ENCODE results near the gene ZFP42. TPM values are rescaled to one million over a fixed set of nuclear protein-coding genes. Genes with fewer than 3 reads are reported as not detected.

Gene ZFP42
- total and polyA plus RNA-seq, 2 of the 8 experiments (the other 6 are each of a cell fraction or from before 2014, with no cell fraction given): 69.4 to 188 TPM

- DNase-seq (ENCODE audit: low read depth in 1 of 2, low spot score in 2 of 2): no peak
- CTCF ChIA-PET (ENCODE audit: partially characterized antibody): interaction anchor here (0.9 kb wide), 1 partner anchor 126 kb away, joined by 4 read pairs; no protein-coding TSS in a partner anchor
- Histone ChIP-seq H4K8ac (ENCODE audit: extremely low read depth, insufficient read depth, low read length) (no peak overlapping the region), H3K9me3 (ENCODE audit: insufficient read depth in 2 of 2, low read depth in 1 of 2, low read length in 1 of 2) (no peaks in the 10 kb centered on the region), H2BK5ac (ENCODE audit: low read depth, low read length) (no peak overlapping the region), H3K14ac (ENCODE audit: insufficient read length) (no peak overlapping the region), H3K79me1 (ENCODE audit: low read depth, low read length) (no peaks in the 10 kb centered on the region), H4K5ac (ENCODE audit: insufficient read length, low read depth, low read length) (no peak overlapping the region), H3K23ac (ENCODE audit: insufficient read length) (no peak overlapping the region), H2AFZ (ENCODE audit: low read length) (no peak overlapping the region), H3K4me3 (ENCODE audit: extremely low read depth in 1 of 4, insufficient read depth in 2 of 4, low read depth in 3 of 4, low read length in 4 of 4) (no peak overlapping the region), H3K4me2 (ENCODE audit: insufficient read depth in 1 of 2, low read depth in 2 of 2, low read length in 2 of 2) (no peak overlapping the region), H3K79me2 (ENCODE audit: control insufficient read depth in 1 of 2, insufficient read depth in 2 of 2, low read length in 2 of 2) (no peaks in the 10 kb centered on the region), H2BK15ac (ENCODE audit: low read length) (no peak overlapping the region), H3K23me2 (ENCODE audit: low read depth, low read length) (no peaks in the 10 kb centered on the region), H3K4ac (replicated peaks; ENCODE audit: insufficient read length, low read depth, low read length) (no peak overlapping the region), H3K36me3 (ENCODE audit: control insufficient read depth in 2 of 4, insufficient read depth in 4 of 4, low read length in 3 of 4) (no peaks in the 10 kb centered on the region), H2BK20ac (ENCODE audit: low read length) (no peak overlapping the region), H3K27ac (ENCODE audit: low read depth, low read length) (no peak overlapping the region), H4K91ac (replicated peaks; ENCODE audit: insufficient read length, low read length) (no peak overlapping the region), H4K20me1 (replicated peaks in 1 of 2; ENCODE audit: control insufficient read depth in 1 of 2, insufficient read depth in 2 of 2, low read length in 2 of 2) (no peaks in the 10 kb centered on the region), H2AK5ac (ENCODE audit: low read depth, low read length) (no peak overlapping the region), H3K9ac (replicated peaks in 1 of 4; ENCODE audit: extremely low read depth in 1 of 4, low read depth in 3 of 4, low read length in 3 of 4) (no peak overlapping the region), H2BK120ac (replicated peaks; ENCODE audit: low read depth, low read length) (no peak overlapping the region), H3K4me1 (replicated peaks in 1 of 4; ENCODE audit: control insufficient read depth in 3 of 4, insufficient read depth in 4 of 4, low read length in 3 of 4) (peaks cover 4 to 13% (median 10%) of the 10 kb centered on the region in 4 experiments), H3K56ac (replicated peaks; ENCODE audit: insufficient read length, low read depth, low read length) (no peak overlapping the region), H3K27me3 (replicated peaks in 1 of 4; ENCODE audit: control insufficient read depth in 3 of 4, extremely low read depth in 1 of 4, insufficient read depth in 3 of 4, low read length in 3 of 4) (no peaks in the 10 kb centered on the region), H3K18ac (ENCODE audit: extremely low read depth, low read length) (no peak overlapping the region), H2BK12ac (ENCODE audit: low read depth, low read length) (no peak overlapping the region)
- no peak for FAIRE-seq
- WGBS, 2 experiments (ENCODE audit: extremely low coverage in 1 of 2, insufficient coverage in 1 of 2, insufficient read length in 1 of 2, insufficient replicate concordance in 2 of 2, low coverage in 1 of 2, low lambda C conversion rate in 2 of 2, missing lambda C conversion rate in 1 of 2): 85% methylated on average over 6 of the region's 6 CpGs; no CpG with 5 or more reads in 1 of the 2 experiments
- POLR2A ChIA-PET (ENCODE audit: partially characterized antibody): interaction anchor here (0.7 to 14.3 kb wide), 3 partner anchors 8 to 18 kb away, joined by 3 to 228 read pairs (median 10); partner anchors contain the start of gene ZFP42
- TF ChIP-seq SIN3A (conservative IDR thresholded peaks at IDR 0.05 in 1 of 2, IDR thresholded peaks at IDR 0.05 in 1 of 2; ENCODE audit: low read depth in 1 of 2, low read length in 2 of 2) (no peak), CTCF (IDR thresholded peaks at IDR 0.05; ENCODE audit: control extremely low read depth in 1 of 3, insufficient read depth in 1 of 3, low read depth in 1 of 3, low read length in 3 of 3) (no peak), SRF (IDR thresholded peaks at IDR 0.05; ENCODE audit: low read depth, low read length) (no peak), RFX5 (IDR thresholded peaks at IDR 0.05; ENCODE audit: borderline replicate concordance, low read depth, low read length) (no peak), CHD1 (IDR thresholded peaks at IDR 0.05; ENCODE audit: low read depth, low read length) (no peak), ZNF274 (IDR thresholded peaks at IDR 0.05; ENCODE audit: borderline replicate concordance, extremely low read depth, low read length) (no peak), GABPA (IDR thresholded peaks at IDR 0.05; ENCODE audit: borderline replicate concordance, insufficient read depth, low read length) (no peak), KDM4A (IDR thresholded peaks at IDR 0.05; ENCODE audit: low read depth, low read length, severe bottlenecking) (no peak), CTBP2 (IDR thresholded peaks at IDR 0.05; ENCODE audit: borderline replicate concordance, insufficient read depth, insufficient read length, low read length) (no peak), KDM1A (IDR thresholded peaks at IDR 0.05; ENCODE audit: borderline replicate concordance, low read length) (no peak)
- TF ChIP-seq, protein P1, sequence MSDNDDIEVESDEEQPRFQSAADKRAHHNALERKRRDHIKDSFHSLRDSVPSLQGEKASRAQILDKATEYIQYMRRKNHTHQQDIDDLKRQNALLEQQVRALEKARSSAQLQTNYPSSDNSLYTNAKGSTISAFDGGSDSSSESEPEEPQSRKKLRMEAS (IDR thresholded peaks at IDR 0.05): no peak
These were observed 22.7 kb downstream of the ZFP42 start for GRCh38 chr4:188018262-188018661.
